SK-N-SH (cell line): ENCODE measurements around the gene TMEM164.

Experiments used
- EP300 ChIP-seq, 2 experiments: IDR thresholded peaks; 2 replicates each; pipeline versions ENCODE4 v1.4.0 to v1.6.1; 2012; ENCODE audit warnings: borderline replicate concordance in 1 of 2, low read depth in 1 of 2, low read length in 1 of 2
- EZH2phosphoT487 ChIP-seq: fragments of 200-600 bp; sonication (generic); IDR thresholded peaks from 2 replicates; pipeline ENCODE4 v1.6.1; 2017; ENCODE audit warnings: low read depth, mixed run types, mild to moderate bottlenecking, antibody characterized with exemption, moderate library complexity, borderline replicate concordance
- FOXM1 ChIP-seq: IDR thresholded peaks from 2 replicates; pipeline ENCODE4 v1.4.0; 2012; ENCODE audit warnings: low read depth, mild to moderate bottlenecking
- POLR2AphosphoS5 ChIP-seq: IDR thresholded peaks from 2 replicates; pipeline ENCODE4 v1.6.1; 2012; ENCODE audit warnings: low read depth, low read length
- RAD21 ChIP-seq: IDR thresholded peaks from 2 replicates; pipeline ENCODE4 v1.6.1; 2012; ENCODE audit warnings: mild to moderate bottlenecking, low read length
- RFX5 ChIP-seq: IDR thresholded peaks from 2 replicates; pipeline ENCODE4 v1.6.1; 2012; ENCODE audit warnings: mild to moderate bottlenecking, improper control_type of control experiment, low read length
- RXRA ChIP-seq: IDR thresholded peaks from 2 replicates; pipeline ENCODE4 v1.4.0; 2012; ENCODE audit warnings: low read depth, mild to moderate bottlenecking, borderline replicate concordance
- USF1 ChIP-seq: IDR thresholded peaks from 2 replicates; pipeline ENCODE4 v1.4.0; 2012; ENCODE audit warnings: low read depth, borderline replicate concordance
- YY1 ChIP-seq: IDR thresholded peaks from 2 replicates; pipeline ENCODE4 v1.4.0; 2012; ENCODE audit warnings: low read depth, mild to moderate bottlenecking
- TF ChIP-seq, protein P1 (sequence below): fragments of 200-600 bp; sonication (generic); IDR thresholded peaks from 2 replicates; pipeline ENCODE4 v1.6.1; 2017; ENCODE audit warnings: antibody characterized with exemption, mild to moderate bottlenecking, moderate library complexity
- TF ChIP-seq, protein P2 (sequence below): IDR thresholded peaks from 2 replicates; pipeline ENCODE4 v1.6.1; 2012; ENCODE audit warnings: mild to moderate bottlenecking, low read depth, low read length, moderate library complexity

DNA sequence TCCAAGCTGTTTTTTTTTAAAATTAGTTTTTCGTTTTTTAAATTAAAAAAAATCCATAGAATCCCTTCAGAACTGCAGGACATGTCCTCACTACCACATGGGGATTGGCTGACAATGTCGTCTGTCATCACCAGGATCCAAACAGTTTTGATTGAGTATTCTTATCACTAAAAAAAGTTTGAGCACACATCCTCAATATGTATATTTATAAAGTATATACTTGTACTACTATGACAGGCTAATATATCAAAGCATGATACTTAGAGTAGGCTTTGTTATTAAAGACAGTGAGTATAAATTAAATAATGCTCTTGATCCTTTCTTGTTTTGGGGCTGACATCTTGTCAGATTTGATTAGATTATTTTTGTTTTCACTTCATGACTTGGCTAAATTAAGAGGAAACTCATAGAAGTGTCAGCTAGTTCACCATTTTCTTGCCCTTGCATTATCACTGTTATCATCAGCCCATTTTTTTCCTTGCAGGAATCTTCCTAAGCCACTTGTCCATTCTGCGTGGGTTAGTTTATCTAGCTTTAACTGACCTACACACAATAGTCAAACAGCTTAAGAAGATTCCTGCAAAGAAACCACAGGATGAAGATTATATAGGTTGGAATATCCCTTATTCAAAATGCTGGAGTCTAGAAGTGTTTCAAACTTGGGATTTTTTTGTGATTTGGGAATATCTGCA is 222.2 kb downstream of the TMEM164 start:
- TF ChIP-seq, protein P1, sequence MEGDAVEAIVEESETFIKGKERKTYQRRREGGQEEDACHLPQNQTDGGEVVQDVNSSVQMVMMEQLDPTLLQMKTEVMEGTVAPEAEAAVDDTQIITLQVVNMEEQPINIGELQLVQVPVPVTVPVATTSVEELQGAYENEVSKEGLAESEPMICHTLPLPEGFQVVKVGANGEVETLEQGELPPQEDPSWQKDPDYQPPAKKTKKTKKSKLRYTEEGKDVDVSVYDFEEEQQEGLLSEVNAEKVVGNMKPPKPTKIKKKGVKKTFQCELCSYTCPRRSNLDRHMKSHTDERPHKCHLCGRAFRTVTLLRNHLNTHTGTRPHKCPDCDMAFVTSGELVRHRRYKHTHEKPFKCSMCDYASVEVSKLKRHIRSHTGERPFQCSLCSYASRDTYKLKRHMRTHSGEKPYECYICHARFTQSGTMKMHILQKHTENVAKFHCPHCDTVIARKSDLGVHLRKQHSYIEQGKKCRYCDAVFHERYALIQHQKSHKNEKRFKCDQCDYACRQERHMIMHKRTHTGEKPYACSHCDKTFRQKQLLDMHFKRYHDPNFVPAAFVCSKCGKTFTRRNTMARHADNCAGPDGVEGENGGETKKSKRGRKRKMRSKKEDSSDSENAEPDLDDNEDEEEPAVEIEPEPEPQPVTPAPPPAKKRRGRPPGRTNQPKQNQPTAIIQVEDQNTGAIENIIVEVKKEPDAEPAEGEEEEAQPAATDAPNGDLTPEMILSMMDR = no peak
- no peak for TF ChIP-seq USF1
- no peak for TF ChIP-seq YY1
- no peak for TF ChIP-seq POLR2AphosphoS5
- no peak for TF ChIP-seq EZH2phosphoT487
- no peak for TF ChIP-seq FOXM1
- TF ChIP-seq RFX5 = no peak
- TF ChIP-seq, protein P2, sequence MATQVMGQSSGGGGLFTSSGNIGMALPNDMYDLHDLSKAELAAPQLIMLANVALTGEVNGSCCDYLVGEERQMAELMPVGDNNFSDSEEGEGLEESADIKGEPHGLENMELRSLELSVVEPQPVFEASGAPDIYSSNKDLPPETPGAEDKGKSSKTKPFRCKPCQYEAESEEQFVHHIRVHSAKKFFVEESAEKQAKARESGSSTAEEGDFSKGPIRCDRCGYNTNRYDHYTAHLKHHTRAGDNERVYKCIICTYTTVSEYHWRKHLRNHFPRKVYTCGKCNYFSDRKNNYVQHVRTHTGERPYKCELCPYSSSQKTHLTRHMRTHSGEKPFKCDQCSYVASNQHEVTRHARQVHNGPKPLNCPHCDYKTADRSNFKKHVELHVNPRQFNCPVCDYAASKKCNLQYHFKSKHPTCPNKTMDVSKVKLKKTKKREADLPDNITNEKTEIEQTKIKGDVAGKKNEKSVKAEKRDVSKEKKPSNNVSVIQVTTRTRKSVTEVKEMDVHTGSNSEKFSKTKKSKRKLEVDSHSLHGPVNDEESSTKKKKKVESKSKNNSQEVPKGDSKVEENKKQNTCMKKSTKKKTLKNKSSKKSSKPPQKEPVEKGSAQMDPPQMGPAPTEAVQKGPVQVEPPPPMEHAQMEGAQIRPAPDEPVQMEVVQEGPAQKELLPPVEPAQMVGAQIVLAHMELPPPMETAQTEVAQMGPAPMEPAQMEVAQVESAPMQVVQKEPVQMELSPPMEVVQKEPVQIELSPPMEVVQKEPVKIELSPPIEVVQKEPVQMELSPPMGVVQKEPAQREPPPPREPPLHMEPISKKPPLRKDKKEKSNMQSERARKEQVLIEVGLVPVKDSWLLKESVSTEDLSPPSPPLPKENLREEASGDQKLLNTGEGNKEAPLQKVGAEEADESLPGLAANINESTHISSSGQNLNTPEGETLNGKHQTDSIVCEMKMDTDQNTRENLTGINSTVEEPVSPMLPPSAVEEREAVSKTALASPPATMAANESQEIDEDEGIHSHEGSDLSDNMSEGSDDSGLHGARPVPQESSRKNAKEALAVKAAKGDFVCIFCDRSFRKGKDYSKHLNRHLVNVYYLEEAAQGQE = no peak
- TF ChIP-seq RAD21 = no peak
- no peak for TF ChIP-seq EP300 (IDR thresholded peaks at IDR 0.05; ENCODE audit: borderline replicate concordance in 1 of 2, low read depth in 1 of 2, low read length in 1 of 2)
- TF ChIP-seq RXRA = no peak
